Neural progenitor cell (in vitro differentiated cells): Measurements from ENCODE around the gene MRPL21. TPM values are rescaled to one million over a fixed set of nuclear protein-coding genes. Genes with fewer than 3 reads are reported as not detected.

Experiments
- DNase-seq: peaks from one replicate; pipeline ENCODE4 v3.0.0-alpha.2; 2016; ENCODE audit warnings: low spot score
- H2AFZ ChIP-seq: fragments of 200-600 bp; sonication (generic); replicated peaks from 2 replicates; pipeline ENCODE4 v1.6.1; 2016; ENCODE audit warnings: antibody characterized with exemption
- H3F3A ChIP-seq: fragments of 200-600 bp; sonication (generic); 2 replicates; pipeline ENCODE4 v1.6.1; 2016; ENCODE audit warnings: antibody characterized with exemption, low read depth
- H3K27ac ChIP-seq: fragments of 200-600 bp; sonication (generic); 2 replicates; pipeline ENCODE4 v1.5.1; 2016; ENCODE audit warnings: mild to moderate bottlenecking
- H3K27me3 ChIP-seq: fragments of 200-600 bp; sonication (generic); 2 replicates; pipeline ENCODE4 v1.6.1; 2016; ENCODE audit warnings: mild to moderate bottlenecking, moderate library complexity
- H3K36me3 ChIP-seq: fragments of 200-600 bp; sonication (generic); 2 replicates; pipeline ENCODE4 v1.5.1; 2016
- H3K4me1 ChIP-seq: fragments of 200-600 bp; sonication (generic); 2 replicates; pipeline ENCODE4 v1.6.1; 2016; ENCODE audit warnings: mixed run types
- H3K4me2 ChIP-seq: fragments of 200-600 bp; sonication (generic); 2 replicates; pipeline ENCODE4 v1.6.1; 2016
- H3K4me3 ChIP-seq: fragments of 200-600 bp; sonication (generic); 2 replicates; pipeline ENCODE4 v1.5.1; 2016
- H3K79me2 ChIP-seq: fragments of 200-600 bp; sonication (generic); 2 replicates; pipeline ENCODE4 v1.6.1; 2016; ENCODE audit warnings: low read depth
- H3K9ac ChIP-seq: fragments of 200-600 bp; sonication (generic); 2 replicates; pipeline ENCODE4 v1.6.1; 2016
- H3K9me3 ChIP-seq: fragments of 200-600 bp; sonication (generic); 2 replicates; pipeline ENCODE4 v1.5.1; 2016; ENCODE audit warnings: low read depth
- H4K20me1 ChIP-seq: fragments of 200-600 bp; sonication (generic); 2 replicates; pipeline ENCODE4 v1.6.1; 2016; ENCODE audit warnings: low read depth
- H3K27ac Mint-ChIP-seq: 3 replicates; pipeline ENCODE4 v1.8.0; 2021; ENCODE audit warnings: mixed read lengths
- H3K27me3 Mint-ChIP-seq: 2 replicates; pipeline ENCODE4 v1.8.0; 2022; ENCODE audit warnings: low read depth, mild to moderate bottlenecking, inconsistent platforms, moderate library complexity, mixed read lengths; ENCODE audit not compliant: insufficient read depth
- H3K36me3 Mint-ChIP-seq: 3 replicates; pipeline ENCODE4 v1.8.0; 2021; ENCODE audit warnings: mixed read lengths
- H3K4me1 Mint-ChIP-seq: 3 replicates; pipeline ENCODE4 v1.8.0; 2021; ENCODE audit warnings: mixed read lengths
- H3K4me3 Mint-ChIP-seq: 3 replicates; pipeline ENCODE4 v1.8.0; 2021; ENCODE audit warnings: mild to moderate bottlenecking, moderate library complexity, mixed read lengths
- H3K9me3 Mint-ChIP-seq: 3 replicates; pipeline ENCODE4 v1.8.0; 2020; ENCODE audit warnings: mixed read lengths
- CTCF ChIP-seq: fragments of 200-600 bp; sonication (generic); IDR thresholded peaks from 2 replicates; pipeline ENCODE4 v1.5.1; 2017; ENCODE audit warnings: antibody characterized with exemption, mild to moderate bottlenecking
- EZH2 ChIP-seq: fragments of 200-600 bp; sonication (generic); IDR thresholded peaks from 2 replicates; pipeline ENCODE4 v1.6.1; 2017; ENCODE audit warnings: antibody characterized with exemption, mild to moderate bottlenecking, moderate library complexity
- EZH2phosphoT487 ChIP-seq: fragments of 200-600 bp; sonication (generic); IDR thresholded peaks from 2 replicates; pipeline ENCODE4 v1.6.1; 2017; ENCODE audit warnings: antibody characterized with exemption
- total RNA-seq: library from RNA; depleted of rRNA; stranded (reverse); fragments of >200 nt; gene quantifications from 2 replicates; pipeline ENCODE4 v1.2.3, GENCODE V29; 2015; ENCODE audit warnings: low replicate concordance

MRPL21 gene
- total RNA-seq, 1 donor from 2014 or later: 32.3 TPM

- Histone ChIP-seq H3K27me3 (no peaks in the 10 kb centered on the region), H4K20me1 (peaks cover 13% of the 10 kb centered on the region), H3K9me3 (no peaks in the 10 kb centered on the region), H3K4me1 (peaks cover 8% of the 10 kb centered on the region), H3K4me2 (peak overlapping the region; percentile 84), H3K9ac (peak overlapping the region; percentile 90), H3K4me3 (peak overlapping the region; percentile 97), H2AFZ (peak overlapping the region; percentile 96), H3K79me2 (peaks cover 61% of the 10 kb centered on the region), H3K36me3 (no peaks in the 10 kb centered on the region), H3F3A (no peaks in the 10 kb centered on the region), H3K27ac (no peak overlapping the region)
- no peaks in the 10 kb centered on the region for H3K9me3 Mint-ChIP-seq
- TF ChIP-seq EZH2 (no peak), CTCF (no peak), EZH2phosphoT487 (no peak)
- peak overlapping the region; percentile 99 for H3K4me3 Mint-ChIP-seq
- H3K27ac Mint-ChIP-seq: peak overlapping the region; percentile 44
- peak; percentile 52 for DNase-seq
- peaks cover 20% of the 10 kb centered on the region for H3K4me1 Mint-ChIP-seq
- H3K27me3 Mint-ChIP-seq: peaks cover 3% of the 10 kb centered on the region
- peaks cover 16% of the 10 kb centered on the region for H3K36me3 Mint-ChIP-seq
Observed at GRCh38 chr11:68904248-68904847, 716 bp upstream of the MRPL21 start.

GRCh38 chr11:68900835-68901381 is 2.7 kb downstream of the MRPL21 start:
- Histone ChIP-seq H3F3A (no peaks in the 10 kb centered on the region), H3K4me2 (no peak overlapping the region), H3K79me2 (peaks cover 57% of the 10 kb centered on the region), H2AFZ (no peak overlapping the region), H3K27me3 (no peaks in the 10 kb centered on the region), H3K27ac (no peak overlapping the region), H3K4me1 (peaks cover 8% of the 10 kb centered on the region), H3K9me3 (no peaks in the 10 kb centered on the region), H3K4me3 (no peak overlapping the region), H3K36me3 (no peaks in the 10 kb centered on the region), H3K9ac (no peak overlapping the region), H4K20me1 (peaks cover 13% of the 10 kb centered on the region)
- Mint-ChIP-seq H3K27me3 (peaks cover 3% of the 10 kb centered on the region), H3K4me3 (no peak overlapping the region), H3K4me1 (peaks cover 20% of the 10 kb centered on the region), H3K9me3 (no peaks in the 10 kb centered on the region), H3K36me3 (peaks cover 9% of the 10 kb centered on the region), H3K27ac (no peak overlapping the region)
- TF ChIP-seq CTCF (no peak), EZH2 (no peak), EZH2phosphoT487 (no peak)
- DNase-seq: no peak

- DNase-seq: no peak
- Histone ChIP-seq H2AFZ (no peak overlapping the region), H3K4me3 (no peak overlapping the region), H3K36me3 (no peaks in the 10 kb centered on the region), H3K4me2 (no peak overlapping the region), H4K20me1 (peaks cover 5% of the 10 kb centered on the region), H3K9me3 (no peaks in the 10 kb centered on the region), H3F3A (no peaks in the 10 kb centered on the region), H3K79me2 (peaks cover 22% of the 10 kb centered on the region), H3K27me3 (no peaks in the 10 kb centered on the region), H3K4me1 (peaks cover 2% of the 10 kb centered on the region), H3K27ac (no peak overlapping the region), H3K9ac (no peak overlapping the region)
- no peak overlapping the region for H3K27ac Mint-ChIP-seq
- TF ChIP-seq EZH2 (no peak), EZH2phosphoT487 (no peak), CTCF (no peak)
- H3K9me3 Mint-ChIP-seq: no peaks in the 10 kb centered on the region
- peaks cover 3% of the 10 kb centered on the region for H3K4me1 Mint-ChIP-seq
- H3K27me3 Mint-ChIP-seq: no peaks in the 10 kb centered on the region
- no peak overlapping the region for H3K4me3 Mint-ChIP-seq
- peaks cover 19% of the 10 kb centered on the region for H3K36me3 Mint-ChIP-seq
Observed at GRCh38 chr11:68897441-68897840, 6.2 kb downstream of the MRPL21 start.
